Measurements from ENCODE around the gene FBRSL1.

The FBRSL1 gene

DNA sequence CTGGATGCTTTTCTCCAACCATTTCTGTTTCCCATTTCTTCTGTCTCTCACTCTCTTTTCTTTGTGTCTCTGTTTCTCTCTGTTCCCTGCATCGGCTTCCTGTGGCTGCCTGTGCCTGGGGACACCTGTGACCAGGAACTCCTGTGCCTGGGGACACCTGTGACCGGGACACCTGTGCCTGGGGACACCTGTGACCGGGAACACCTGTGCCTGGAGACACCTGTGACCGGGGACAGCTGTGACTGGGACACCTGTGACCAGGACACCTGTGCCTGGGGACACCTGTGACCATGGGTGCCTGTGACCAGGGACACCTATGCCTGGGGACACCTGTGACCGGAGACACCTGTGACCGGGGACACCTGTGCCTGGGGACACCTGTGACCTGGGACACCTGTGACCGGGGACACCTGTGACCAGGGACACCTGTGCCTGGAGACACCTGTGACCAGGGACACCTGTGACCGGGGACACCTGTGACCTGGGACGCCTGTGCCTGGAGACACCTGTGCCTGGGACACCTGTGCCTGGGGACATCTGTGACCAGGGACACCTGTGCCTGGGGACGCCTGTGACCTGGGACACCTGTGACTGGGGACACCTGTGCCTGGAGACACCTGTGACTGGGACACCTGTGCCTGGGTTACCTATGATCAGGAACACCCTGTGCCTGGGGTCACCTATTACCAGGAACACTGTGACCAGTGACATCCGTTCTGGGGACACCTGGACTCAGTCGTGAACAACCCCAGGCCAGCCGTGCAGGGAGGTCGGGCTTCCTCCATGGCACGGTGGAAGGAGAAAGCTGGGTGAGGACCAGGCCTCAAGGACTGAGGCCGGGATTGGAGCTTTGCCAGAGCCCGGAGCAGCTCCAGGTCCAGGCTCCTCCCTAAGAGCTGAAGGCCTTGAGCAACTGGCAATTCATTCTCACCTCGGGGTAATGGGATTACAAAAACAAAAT is 23.4 kb upstream of the FBRSL1 start:
- Mint-ChIP-seq H3K4me3 (peak overlapping the region in 1 of 3 experiments; percentile 36), H3K9me3 (peaks cover 1% of the 10 kb centered on the region), H3K27me3 (ENCODE audit: low read depth) (peaks cover 31% of the 10 kb centered on the region), H3K27ac (no peak overlapping the region), H3K36me3 (ENCODE audit: low read depth) (no peaks in the 10 kb centered on the region), H3K4me1 (peaks cover 19% of the 10 kb centered on the region)
- TF ChIP-seq, protein P1, sequence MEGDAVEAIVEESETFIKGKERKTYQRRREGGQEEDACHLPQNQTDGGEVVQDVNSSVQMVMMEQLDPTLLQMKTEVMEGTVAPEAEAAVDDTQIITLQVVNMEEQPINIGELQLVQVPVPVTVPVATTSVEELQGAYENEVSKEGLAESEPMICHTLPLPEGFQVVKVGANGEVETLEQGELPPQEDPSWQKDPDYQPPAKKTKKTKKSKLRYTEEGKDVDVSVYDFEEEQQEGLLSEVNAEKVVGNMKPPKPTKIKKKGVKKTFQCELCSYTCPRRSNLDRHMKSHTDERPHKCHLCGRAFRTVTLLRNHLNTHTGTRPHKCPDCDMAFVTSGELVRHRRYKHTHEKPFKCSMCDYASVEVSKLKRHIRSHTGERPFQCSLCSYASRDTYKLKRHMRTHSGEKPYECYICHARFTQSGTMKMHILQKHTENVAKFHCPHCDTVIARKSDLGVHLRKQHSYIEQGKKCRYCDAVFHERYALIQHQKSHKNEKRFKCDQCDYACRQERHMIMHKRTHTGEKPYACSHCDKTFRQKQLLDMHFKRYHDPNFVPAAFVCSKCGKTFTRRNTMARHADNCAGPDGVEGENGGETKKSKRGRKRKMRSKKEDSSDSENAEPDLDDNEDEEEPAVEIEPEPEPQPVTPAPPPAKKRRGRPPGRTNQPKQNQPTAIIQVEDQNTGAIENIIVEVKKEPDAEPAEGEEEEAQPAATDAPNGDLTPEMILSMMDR (IDR thresholded peaks at IDR 0.05; ENCODE audit: unreplicated experiment in 3 of 3) = no peak

- TF ChIP-seq, protein P1 (IDR thresholded peaks at IDR 0.05; ENCODE audit: unreplicated experiment in 3 of 3) = no peak
- peaks cover 3% of the 10 kb centered on the region for H3K9me3 Mint-ChIP-seq
- H3K4me1 Mint-ChIP-seq = peaks cover 19% of the 10 kb centered on the region
- peaks cover 31% of the 10 kb centered on the region for H3K27me3 Mint-ChIP-seq (ENCODE audit: low read depth)
- no peaks in the 10 kb centered on the region for H3K36me3 Mint-ChIP-seq (ENCODE audit: low read depth)
- no peak overlapping the region for H3K27ac Mint-ChIP-seq
- H3K4me3 Mint-ChIP-seq = no peak overlapping the region
Observed at GRCh38 chr12:132467511-132467910, 22.4 kb upstream of the FBRSL1 start.

DNA sequence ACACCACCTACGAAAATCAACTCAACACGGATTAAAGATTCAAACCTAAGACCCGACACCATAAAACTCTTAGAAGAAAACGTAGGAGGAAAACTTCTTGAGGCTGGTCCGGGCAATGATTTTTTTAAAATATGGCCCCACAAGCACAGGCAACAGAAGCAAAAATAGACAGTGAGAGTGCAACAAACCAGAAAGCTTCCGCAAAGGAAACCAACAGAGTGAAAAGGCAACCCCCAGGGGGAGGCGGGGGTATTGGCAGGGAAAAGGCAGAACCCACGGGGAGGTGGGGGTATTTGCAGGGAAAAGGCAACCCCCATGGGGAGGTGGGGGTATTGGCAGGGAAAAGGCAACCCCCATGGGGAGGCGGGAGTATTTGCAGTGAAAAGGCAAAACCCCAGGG is 20.5 kb upstream of the FBRSL1 start:
- no peak overlapping the region for H3K27ac Mint-ChIP-seq
- H3K4me3 Mint-ChIP-seq = peak overlapping the region in 2 of 3 experiments; percentile 0 to 25
- peaks cover 19% of the 10 kb centered on the region for H3K4me1 Mint-ChIP-seq
- H3K9me3 Mint-ChIP-seq = peaks cover 3% of the 10 kb centered on the region
- H3K27me3 Mint-ChIP-seq (ENCODE audit: low read depth) = peaks cover 31% of the 10 kb centered on the region
- TF ChIP-seq, protein P1 (IDR thresholded peaks at IDR 0.05; ENCODE audit: unreplicated experiment in 3 of 3) = no peak
- H3K36me3 Mint-ChIP-seq (ENCODE audit: low read depth) = no peaks in the 10 kb centered on the region

DNA sequence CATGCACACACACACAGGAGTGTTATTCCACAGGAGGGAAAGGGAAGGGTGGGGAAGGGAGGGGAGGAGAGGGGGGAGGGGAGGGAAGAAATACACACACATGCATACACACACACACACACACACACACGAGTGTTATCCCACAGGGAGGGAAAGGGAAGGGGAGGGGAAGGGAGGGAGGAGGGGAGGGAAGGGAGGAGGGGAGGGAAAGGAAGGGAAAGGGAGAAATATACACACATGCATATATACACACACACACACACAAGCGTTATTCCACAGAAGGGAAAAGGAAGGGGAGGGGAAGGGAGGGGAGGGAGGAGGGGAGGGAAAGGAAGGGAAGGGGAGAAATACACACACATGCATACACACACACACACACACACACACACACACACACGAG is 19.6 kb upstream of the FBRSL1 start:
- Mint-ChIP-seq H3K4me3 (no peak overlapping the region), H3K27me3 (ENCODE audit: low read depth) (peaks cover 31% of the 10 kb centered on the region), H3K27ac (no peak overlapping the region), H3K36me3 (ENCODE audit: low read depth) (no peaks in the 10 kb centered on the region), H3K9me3 (peaks cover 3% of the 10 kb centered on the region), H3K4me1 (peaks cover 15% of the 10 kb centered on the region)
- TF ChIP-seq, protein P1 (IDR thresholded peaks at IDR 0.05; ENCODE audit: unreplicated experiment in 3 of 3) = no peak

DNA sequence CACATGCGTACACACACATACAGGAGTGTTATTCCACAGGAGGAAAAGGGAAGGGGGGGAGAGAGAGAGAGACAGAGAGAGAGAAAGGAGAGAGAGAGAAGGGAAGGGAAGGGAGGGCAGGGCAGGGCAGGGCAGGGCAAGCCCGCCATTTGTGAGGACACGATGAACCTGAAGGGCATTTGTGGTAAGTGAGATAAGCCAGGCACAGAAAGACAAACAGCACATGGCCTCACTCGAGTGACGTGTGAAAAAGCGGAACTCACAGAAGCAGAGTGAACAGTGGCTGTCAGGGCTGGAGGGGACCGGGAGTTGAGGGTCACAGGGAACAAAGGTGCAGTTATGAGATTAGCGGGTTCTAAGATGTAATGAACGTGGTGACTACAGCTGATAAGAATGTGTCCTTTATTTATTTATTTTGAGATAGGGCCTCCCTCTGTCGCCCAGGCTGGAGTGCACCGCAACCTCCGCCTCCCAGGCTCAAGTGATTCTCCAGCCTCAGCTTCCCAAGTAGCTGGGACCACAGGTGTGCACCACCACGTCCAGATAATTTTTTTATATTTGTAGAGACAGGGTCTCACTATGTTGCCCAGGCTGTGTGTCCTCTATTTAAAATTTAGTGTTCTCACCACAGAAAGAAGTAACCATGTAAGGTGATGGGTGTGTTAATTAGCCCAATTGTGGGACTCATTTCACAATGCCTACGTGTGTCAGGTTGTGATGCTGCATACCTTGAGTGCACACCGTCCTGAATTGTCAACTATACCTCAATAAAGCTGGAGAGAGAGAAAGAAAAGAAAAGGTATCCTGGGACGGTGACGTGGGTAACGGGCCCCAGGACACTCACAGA is 18.7 kb upstream of the FBRSL1 start:
- H3K4me1 Mint-ChIP-seq = peaks cover 14% of the 10 kb centered on the region
- H3K27ac Mint-ChIP-seq = peak overlapping the region in 1 of 3 experiments; percentile 65
- H3K36me3 Mint-ChIP-seq (ENCODE audit: low read depth) = no peaks in the 10 kb centered on the region
- TF ChIP-seq, protein P1 (IDR thresholded peaks at IDR 0.05; ENCODE audit: unreplicated experiment in 3 of 3) = no peak
- H3K9me3 Mint-ChIP-seq = peaks cover 6% of the 10 kb centered on the region
- H3K4me3 Mint-ChIP-seq = no peak overlapping the region
- peaks cover 34% of the 10 kb centered on the region for H3K27me3 Mint-ChIP-seq (ENCODE audit: low read depth)
